ENCODE data around the gene ARHGEF28.

The ARHGEF28 gene

GRCh38 chr5:73751254-73751914 is 125.4 kb downstream of the ARHGEF28 start:
- H3K79me2 ChIP-seq (ENCODE audit: control insufficient read depth, insufficient read depth, low read length, poor library complexity), result no peaks in the 10 kb centered on the region
- no peaks in the 10 kb centered on the region for H3K79me1 ChIP-seq (ENCODE audit: low read length)
- no peak overlapping the region for H3K14ac ChIP-seq (ENCODE audit: low read length)
- no peak overlapping the region for H2AFZ ChIP-seq (ENCODE audit: insufficient read depth, low read length, poor library complexity)
- H2AK5ac ChIP-seq (ENCODE audit: low read length), result no peak overlapping the region
- H3K4ac ChIP-seq (ENCODE audit: low read depth, low read length), result no peak overlapping the region
- H3K9ac ChIP-seq (ENCODE audit: low read length), result no peak overlapping the region
- H3K4me2 ChIP-seq (ENCODE audit: low read length), result no peak overlapping the region
- H3K4me3 ChIP-seq (ENCODE audit: low read depth, low read length), result no peak overlapping the region
- H4K12ac ChIP-seq (ENCODE audit: low read depth, low read length), result no peak overlapping the region
- DNase-seq, result no peak
- H3K9me3 ChIP-seq (ENCODE audit: insufficient read depth, low read depth, low read length), result no peaks in the 10 kb centered on the region
- no peak overlapping the region for H4K8ac ChIP-seq (ENCODE audit: low read depth, low read length)
- peaks cover 0 to 5% of the 10 kb centered on the region in 2 experiments for H3K4me1 ChIP-seq (ENCODE audit: control insufficient read depth in 1 of 2, insufficient read depth in 2 of 2, low read length in 2 of 2)
- H3K27me3 ChIP-seq (ENCODE audit: insufficient read depth, low read length), result no peaks in the 10 kb centered on the region
- H4K91ac ChIP-seq (ENCODE audit: low read depth, low read length), result no peak overlapping the region
- H3K18ac ChIP-seq (ENCODE audit: low read length), result no peak overlapping the region
- no peaks in the 10 kb centered on the region for H3K36me3 ChIP-seq (ENCODE audit: control insufficient read depth in 1 of 2, insufficient read depth in 2 of 2, low read length in 2 of 2)
- no peak overlapping the region for H2BK120ac ChIP-seq (ENCODE audit: insufficient read depth, low read length, poor library complexity)
- no peak overlapping the region for H2BK5ac ChIP-seq (ENCODE audit: low read depth, low read length, poor library complexity)
- H2BK12ac ChIP-seq (ENCODE audit: low read length), result no peak overlapping the region
- H3K23ac ChIP-seq (ENCODE audit: low read length), result no peak overlapping the region
- no peak overlapping the region for H3K27ac ChIP-seq (ENCODE audit: low read depth, low read length)
- no CpG with 5 or more reads among the region's 7 CpGs for WGBS (ENCODE audit: extremely low coverage, insufficient coverage, insufficient read length)

DNA sequence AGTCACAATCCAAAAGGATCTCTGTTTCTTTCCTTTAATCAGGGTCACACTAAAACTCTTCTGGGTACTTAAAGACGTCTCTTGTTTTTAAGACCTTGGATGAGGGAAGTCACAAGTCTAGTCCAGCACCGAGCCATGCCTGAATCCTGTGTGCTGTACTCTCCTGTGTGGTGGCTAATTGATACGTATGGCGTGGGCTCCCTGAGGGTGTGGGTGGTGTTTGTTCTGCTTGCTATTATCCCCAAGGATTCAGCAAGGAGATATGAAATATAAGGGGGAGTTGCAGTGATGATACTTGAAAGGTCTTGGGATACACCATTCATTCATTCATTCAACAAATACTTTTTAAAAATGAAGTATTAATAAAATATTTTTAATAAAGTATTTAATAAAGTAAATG is 128.3 kb downstream of the ARHGEF28 start:
- no peak overlapping the region for H3K9ac ChIP-seq (ENCODE audit: low read length)
- no peak overlapping the region for H2BK5ac ChIP-seq (ENCODE audit: low read depth, low read length, poor library complexity)
- H3K79me2 ChIP-seq (ENCODE audit: control insufficient read depth, insufficient read depth, low read length, poor library complexity), result no peaks in the 10 kb centered on the region
- H3K27ac ChIP-seq (ENCODE audit: low read depth, low read length), result no peak overlapping the region
- H3K4me1 ChIP-seq (ENCODE audit: control insufficient read depth in 1 of 2, insufficient read depth in 2 of 2, low read length in 2 of 2), result peaks cover 0 to 5% of the 10 kb centered on the region in 2 experiments
- no peak overlapping the region for H4K12ac ChIP-seq (ENCODE audit: low read depth, low read length)
- no CpG with 5 or more reads among the region's 4 CpGs for WGBS (ENCODE audit: extremely low coverage, insufficient coverage, insufficient read length)
- H3K14ac ChIP-seq (ENCODE audit: low read length), result no peak overlapping the region
- H3K4me2 ChIP-seq (ENCODE audit: low read length), result no peak overlapping the region
- DNase-seq, result no peak
- H3K79me1 ChIP-seq (ENCODE audit: low read length), result no peaks in the 10 kb centered on the region
- H2AFZ ChIP-seq (ENCODE audit: insufficient read depth, low read length, poor library complexity), result no peak overlapping the region
- no peaks in the 10 kb centered on the region for H3K9me3 ChIP-seq (ENCODE audit: insufficient read depth, low read depth, low read length)
- H2AK5ac ChIP-seq (ENCODE audit: low read length), result no peak overlapping the region
- no peak overlapping the region for H4K8ac ChIP-seq (ENCODE audit: low read depth, low read length)
- H3K23ac ChIP-seq (ENCODE audit: low read length), result no peak overlapping the region
- no peak overlapping the region for H3K4ac ChIP-seq (ENCODE audit: low read depth, low read length)
- no peaks in the 10 kb centered on the region for H3K36me3 ChIP-seq (ENCODE audit: control insufficient read depth in 1 of 2, insufficient read depth in 2 of 2, low read length in 2 of 2)
- no peak overlapping the region for H3K18ac ChIP-seq (ENCODE audit: low read length)
- H3K27me3 ChIP-seq (ENCODE audit: insufficient read depth, low read length), result no peaks in the 10 kb centered on the region
- H4K91ac ChIP-seq (ENCODE audit: low read depth, low read length), result no peak overlapping the region
- no peak overlapping the region for H3K4me3 ChIP-seq (ENCODE audit: low read depth, low read length)
- no peak overlapping the region for H2BK12ac ChIP-seq (ENCODE audit: low read length)
- no peak overlapping the region for H2BK120ac ChIP-seq (ENCODE audit: insufficient read depth, low read length, poor library complexity)

- Histone ChIP-seq H3K9me3 (ENCODE audit: insufficient read depth, low read depth, low read length) (no peaks in the 10 kb centered on the region), H3K27me3 (ENCODE audit: insufficient read depth, low read length) (no peaks in the 10 kb centered on the region), H3K18ac (ENCODE audit: low read length) (no peak overlapping the region), H3K4ac (ENCODE audit: low read depth, low read length) (no peak overlapping the region), H3K79me1 (ENCODE audit: low read length) (no peaks in the 10 kb centered on the region), H4K8ac (ENCODE audit: low read depth, low read length) (no peak overlapping the region), H3K14ac (ENCODE audit: low read length) (no peak overlapping the region), H2AK5ac (ENCODE audit: low read length) (no peak overlapping the region), H3K23ac (ENCODE audit: low read length) (no peak overlapping the region), H2BK12ac (ENCODE audit: low read length) (no peak overlapping the region), H4K91ac (ENCODE audit: low read depth, low read length) (no peak overlapping the region), H3K27ac (ENCODE audit: low read depth, low read length) (no peak overlapping the region), H2BK120ac (ENCODE audit: insufficient read depth, low read length, poor library complexity) (no peak overlapping the region), H3K79me2 (ENCODE audit: control insufficient read depth, insufficient read depth, low read length, poor library complexity) (no peaks in the 10 kb centered on the region), H3K9ac (ENCODE audit: low read length) (no peak overlapping the region), H3K4me3 (ENCODE audit: low read depth, low read length) (no peak overlapping the region), H3K4me2 (ENCODE audit: low read length) (no peak overlapping the region), H4K12ac (ENCODE audit: low read depth, low read length) (no peak overlapping the region), H2AFZ (ENCODE audit: insufficient read depth, low read length, poor library complexity) (no peak overlapping the region), H3K4me1 (ENCODE audit: control insufficient read depth in 1 of 2, insufficient read depth in 2 of 2, low read length in 2 of 2) (no peaks in the 10 kb centered on the region), H3K36me3 (ENCODE audit: control insufficient read depth in 1 of 2, insufficient read depth in 2 of 2, low read length in 2 of 2) (no peaks in the 10 kb centered on the region), H2BK5ac (ENCODE audit: low read depth, low read length, poor library complexity) (no peak overlapping the region)
- DNase-seq, result no peak
- no CpG with 5 or more reads among the region's 1 CpG for WGBS (ENCODE audit: extremely low coverage, insufficient coverage, insufficient read length)
Observed at GRCh38 chr5:73757416-73757815, 131.4 kb downstream of the ARHGEF28 start.

DNA sequence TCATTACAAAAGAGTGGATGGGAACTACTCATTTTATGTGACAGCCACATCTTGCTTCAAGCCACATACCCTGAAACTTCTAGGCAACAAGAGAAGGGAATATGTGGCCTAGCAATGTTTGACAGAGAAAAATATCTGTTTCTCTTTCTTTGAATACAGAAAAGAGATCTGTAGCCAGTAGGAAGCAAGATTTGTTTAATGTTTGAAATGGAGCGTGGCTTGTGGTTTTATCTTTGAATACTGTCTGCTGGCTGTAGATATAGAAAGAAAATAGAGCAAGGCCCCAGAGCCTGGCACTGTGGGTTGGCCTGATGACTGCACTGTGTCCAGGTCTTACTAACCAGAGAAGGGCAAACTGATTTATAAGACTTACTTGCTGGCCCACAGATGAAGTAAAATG is 133.8 kb downstream of the ARHGEF28 start:
- Histone ChIP-seq H2BK12ac (ENCODE audit: low read length) (no peak overlapping the region), H3K4me2 (ENCODE audit: low read length) (no peak overlapping the region), H2AK5ac (ENCODE audit: low read length) (no peak overlapping the region), H3K4ac (ENCODE audit: low read depth, low read length) (no peak overlapping the region), H3K79me2 (ENCODE audit: control insufficient read depth, insufficient read depth, low read length, poor library complexity) (no peaks in the 10 kb centered on the region), H3K4me3 (ENCODE audit: low read depth, low read length) (no peak overlapping the region), H4K12ac (ENCODE audit: low read depth, low read length) (no peak overlapping the region), H3K9me3 (ENCODE audit: insufficient read depth, low read depth, low read length) (no peaks in the 10 kb centered on the region), H4K91ac (ENCODE audit: low read depth, low read length) (no peak overlapping the region), H3K27ac (ENCODE audit: low read depth, low read length) (no peak overlapping the region), H3K14ac (ENCODE audit: low read length) (no peak overlapping the region), H3K27me3 (ENCODE audit: insufficient read depth, low read length) (no peaks in the 10 kb centered on the region), H2BK120ac (ENCODE audit: insufficient read depth, low read length, poor library complexity) (no peak overlapping the region), H3K18ac (ENCODE audit: low read length) (no peak overlapping the region), H3K9ac (ENCODE audit: low read length) (no peak overlapping the region), H2BK5ac (ENCODE audit: low read depth, low read length, poor library complexity) (no peak overlapping the region), H4K8ac (ENCODE audit: low read depth, low read length) (no peak overlapping the region), H3K4me1 (ENCODE audit: control insufficient read depth in 1 of 2, insufficient read depth in 2 of 2, low read length in 2 of 2) (no peaks in the 10 kb centered on the region), H3K23ac (ENCODE audit: low read length) (no peak overlapping the region), H2AFZ (ENCODE audit: insufficient read depth, low read length, poor library complexity) (no peak overlapping the region), H3K79me1 (ENCODE audit: low read length) (no peaks in the 10 kb centered on the region), H3K36me3 (ENCODE audit: control insufficient read depth in 1 of 2, insufficient read depth in 2 of 2, low read length in 2 of 2) (no peaks in the 10 kb centered on the region)
- no CpG with 5 or more reads among the region's 1 CpG for WGBS (ENCODE audit: extremely low coverage, insufficient coverage, insufficient read length)
- no peak for DNase-seq

All from trophoblast cell (in vitro differentiated cells and primary cell).